ENCODE data around the gene CCDC200. TPM values are rescaled to one million over a fixed set of nuclear protein-coding genes. Genes with fewer than 3 reads are reported as not detected.

CCDC200 gene
- total and polyA plus RNA-seq, 2 of the 13 experiments (the other 11 are each of a cell fraction or from before 2014, with no cell fraction given): not detected

- TF ChIP-seq HNF1A (IDR thresholded peaks at IDR 0.05; ENCODE audit: low read depth): no peak
- TF ChIP-seq HNF1A (CRISPR knock-in tag; IDR thresholded peaks at IDR 0.05; ENCODE audit: borderline replicate concordance): no peak
- 0 out of 2 replicates have a peak, but pooled peaks have one; percentile 52 for TF ChIP-seq PBX3 (CRISPR knock-in tag; IDR thresholded peaks at IDR 0.05; ENCODE audit: borderline replicate concordance)
- 0 out of 2 replicates have a peak, but pooled peaks have one; percentile 83 for TF ChIP-seq ZNF235 (CRISPR knock-in tag; IDR thresholded peaks at IDR 0.05; ENCODE audit: borderline replicate concordance)
- TF ChIP-seq MBD4 (IDR thresholded peaks at IDR 0.05; ENCODE audit: borderline replicate concordance, low read length): peak; percentile 19; the same call in 1 of the 2 replicates
- TF ChIP-seq SMC3 (IDR thresholded peaks at IDR 0.05; ENCODE audit: low read length): peak; percentile 9; the same call in 1 of the 2 replicates
- TF ChIP-seq NFRKB (IDR thresholded peaks at IDR 0.05): no peak
- TF ChIP-seq ZNF331 (CRISPR knock-in tag; IDR thresholded peaks at IDR 0.05): peak; percentile 10; the same call in 1 of the 2 replicates
- peak; percentile 80; the same call in 1 of the 2 replicates for TF ChIP-seq ZNF441 (CRISPR knock-in tag; IDR thresholded peaks at IDR 0.05; ENCODE audit: borderline replicate concordance)
- TF ChIP-seq ETV5 (CRISPR knock-in tag; IDR thresholded peaks at IDR 0.05; ENCODE audit: borderline replicate concordance): peak; percentile 18; the same call in 1 of the 2 replicates
- peak; percentile 80; the same call in 1 of the 2 replicates for TF ChIP-seq ZNF431 (CRISPR knock-in tag; IDR thresholded peaks at IDR 0.05; ENCODE audit: borderline replicate concordance, low read depth)
- TF ChIP-seq ZNF414 (CRISPR knock-in tag; IDR thresholded peaks at IDR 0.05): no peak
- peak; percentile 75; the same call in 1 of the 2 replicates for TF ChIP-seq SALL1 (CRISPR knock-in tag; IDR thresholded peaks at IDR 0.05)
- peak; percentile 93 for TF ChIP-seq KDM5B (CRISPR knock-in tag; IDR thresholded peaks at IDR 0.05; ENCODE audit: borderline replicate concordance)
- TF ChIP-seq PATZ1 (CRISPR knock-in tag; IDR thresholded peaks at IDR 0.05): peak; percentile 88
- TF ChIP-seq ZNF335 (CRISPR knock-in tag; IDR thresholded peaks at IDR 0.05): no peak
- TF ChIP-seq AGO1 (IDR thresholded peaks at IDR 0.05; ENCODE audit: low read depth, low read length, poor library complexity, severe bottlenecking): peak; percentile 75
- TF ChIP-seq SIX4 (CRISPR knock-in tag; IDR thresholded peaks at IDR 0.05): 0 out of 2 replicates have a peak, but pooled peaks have one; percentile 18
- peak; percentile 61; the same call in 1 of the 2 replicates for TF ChIP-seq GLI4 (CRISPR knock-in tag; IDR thresholded peaks at IDR 0.05; ENCODE audit: borderline replicate concordance)
- no peak; the same call in 1 of the 2 replicates for TF ChIP-seq NCOA2 (CRISPR knock-in tag; IDR thresholded peaks at IDR 0.05)
Observed at GRCh38 chr17:43211480-43212402, 16.7 kb downstream of the CCDC200 start, which contains the start of gene TMEM106A (continued).

All from HepG2 (cell line).